COLO668 (cell line): ENCODE results near the gene TMEM223.
"Not testable (repeated sequence)": the region's sequence is repeated elsewhere in the genome, so short reads cannot be mapped to it uniquely, and the experiment has no call there.

Experiments
- DNase-seq: peaks from one replicate; lab custom pipeline; 2025; ENCODE audit not compliant: unreplicated experiment; lab: John Stamatoyannopoulos, UW

The TMEM223 gene

GRCh38 chr11:62753736-62754603 lies 37.8 kb downstream of the TMEM223 start, which contains the start of gene ZBTB3:
TSS of gene ZBTB3 (minus strand) at chr11:62754160. CDS start at chr11:62753664, 496 bp downstream.
- peak; percentile 96 for DNase-seq

GRCh38 chr11:62752994-62753735 lies 38.6 kb downstream of the TMEM223 start:
- DNase-seq = no peak

- DNase-seq = no peak
These were observed 39.5 kb downstream of the TMEM223 start for GRCh38 chr11:62752177-62752785.

- DNase-seq = not testable (repeated sequence)
These were observed 41.9 kb downstream of the TMEM223 start for GRCh38 chr11:62749931-62750330.

- no peak for DNase-seq
These were observed 44.2 kb downstream of the TMEM223 start for GRCh38 chr11:62747475-62748160.
